Measurements from ENCODE around the gene DOCK4.

The DOCK4 gene

DNA sequence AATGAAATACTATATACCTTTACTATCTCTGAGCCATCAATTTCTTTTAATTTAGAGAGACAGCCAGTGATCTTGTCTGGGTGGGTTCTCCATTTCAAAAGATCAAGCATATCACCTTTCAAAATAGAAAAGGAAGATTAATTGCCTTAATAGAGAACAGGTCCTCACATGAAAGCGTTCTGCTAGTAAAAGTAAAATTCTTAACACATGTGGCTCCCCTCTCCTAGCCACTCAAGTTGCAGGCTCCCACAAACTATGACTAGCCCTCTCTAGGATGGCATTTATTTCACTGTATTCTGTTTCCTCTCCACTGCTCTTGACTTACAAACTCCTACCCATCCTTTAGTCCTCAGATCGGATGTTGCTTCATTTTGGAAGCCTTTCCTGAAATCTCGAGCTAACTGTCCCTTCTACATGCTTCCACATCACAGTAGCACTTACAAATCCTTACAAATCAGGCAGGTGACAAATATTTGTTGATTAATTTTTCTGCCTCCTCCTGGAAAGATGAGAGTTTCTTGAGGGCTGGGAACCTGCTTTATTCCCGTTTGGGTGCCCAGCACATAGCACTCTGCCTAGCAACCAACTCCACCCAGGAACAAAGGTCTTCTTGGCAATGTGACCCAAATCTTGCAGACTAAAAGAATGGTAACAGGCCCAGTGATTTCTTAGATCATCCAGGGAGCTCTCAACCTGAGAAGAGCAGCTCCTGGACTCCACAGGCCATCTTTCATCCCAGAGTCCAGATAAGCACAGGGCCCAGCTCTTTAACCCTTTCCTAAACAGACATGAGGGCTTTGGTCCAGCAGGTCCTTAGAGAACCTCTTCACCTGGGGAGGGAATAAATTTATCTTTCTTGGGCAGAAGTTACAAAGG lies 333.5 kb downstream of the DOCK4 start:
- H3K9ac ChIP-seq (ENCODE audit: low read depth, low read length, poor library complexity, severe bottlenecking), result no peak overlapping the region
- H3K36me3 ChIP-seq (ENCODE audit: insufficient read depth, low read length), result no peaks in the 10 kb centered on the region
- no peaks in the 10 kb centered on the region for H3K79me2 ChIP-seq (ENCODE audit: insufficient read depth, low read length)
- H3K9me2 ChIP-seq (replicated peaks; ENCODE audit: low read depth, low read length), result no peaks in the 10 kb centered on the region
- H3K4me2 ChIP-seq (ENCODE audit: low read depth, low read length, poor library complexity, severe bottlenecking), result no peak overlapping the region
- H3K4me1 ChIP-seq (ENCODE audit: insufficient read depth, low read length, poor library complexity, severe bottlenecking), result no peaks in the 10 kb centered on the region
- TF ChIP-seq EZH2phosphoT487 (IDR thresholded peaks at IDR 0.05; ENCODE audit: borderline replicate concordance) (no peak), CTCF (conservative IDR thresholded peaks at IDR 0.05; ENCODE audit: low read length) (no peak)
- H4K20me1 ChIP-seq (ENCODE audit: insufficient read depth, low read length, poor library complexity, severe bottlenecking), result no peaks in the 10 kb centered on the region
- H3F3A ChIP-seq (ENCODE audit: low read depth), result no peaks in the 10 kb centered on the region
- no peak overlapping the region for H3K4me3 ChIP-seq (ENCODE audit: low read length, poor library complexity, severe bottlenecking)
- no peaks in the 10 kb centered on the region for H3K9me3 ChIP-seq (ENCODE audit: insufficient read depth, low read depth, low read length)
- no peaks in the 10 kb centered on the region for H3K27me3 ChIP-seq (ENCODE audit: insufficient read depth, low read length, poor library complexity, severe bottlenecking)
- no peak overlapping the region for H2AFZ ChIP-seq (ENCODE audit: low read length)

DNA sequence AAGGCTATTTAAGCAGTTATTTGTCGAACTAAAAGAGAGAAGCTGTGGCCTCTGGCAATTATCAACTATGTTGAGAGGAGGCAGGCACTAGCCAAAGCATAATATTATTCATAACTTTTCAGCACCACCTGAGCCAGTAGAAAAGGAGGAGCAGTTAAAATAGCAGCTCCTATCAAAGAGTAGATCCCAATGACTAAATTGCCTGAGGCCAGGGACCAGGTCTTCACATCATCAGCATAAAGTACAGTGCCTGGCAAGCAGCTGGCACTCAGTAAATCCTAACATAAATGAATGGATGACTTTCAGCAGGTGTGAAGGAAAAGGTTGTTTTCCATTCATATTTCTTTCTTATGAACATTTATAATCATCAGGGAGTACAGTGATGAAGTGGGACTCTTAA lies 334.9 kb downstream of the DOCK4 start:
- Histone ChIP-seq H3K9ac (ENCODE audit: low read depth, low read length, poor library complexity, severe bottlenecking) (no peak overlapping the region), H4K20me1 (ENCODE audit: insufficient read depth, low read length, poor library complexity, severe bottlenecking) (no peaks in the 10 kb centered on the region), H3K4me2 (ENCODE audit: low read depth, low read length, poor library complexity, severe bottlenecking) (no peak overlapping the region), H3K27me3 (ENCODE audit: insufficient read depth, low read length, poor library complexity, severe bottlenecking) (no peaks in the 10 kb centered on the region), H3K9me3 (ENCODE audit: insufficient read depth, low read depth, low read length) (no peaks in the 10 kb centered on the region), H3F3A (ENCODE audit: low read depth) (no peaks in the 10 kb centered on the region), H3K79me2 (ENCODE audit: insufficient read depth, low read length) (no peaks in the 10 kb centered on the region), H3K4me1 (ENCODE audit: insufficient read depth, low read length, poor library complexity, severe bottlenecking) (no peaks in the 10 kb centered on the region), H3K36me3 (ENCODE audit: insufficient read depth, low read length) (no peaks in the 10 kb centered on the region), H2AFZ (ENCODE audit: low read length) (no peak overlapping the region), H3K4me3 (ENCODE audit: low read length, poor library complexity, severe bottlenecking) (no peak overlapping the region), H3K9me2 (replicated peaks; ENCODE audit: low read depth, low read length) (no peaks in the 10 kb centered on the region)
- TF ChIP-seq CTCF (conservative IDR thresholded peaks at IDR 0.05; ENCODE audit: low read length), result no peak
- no peak for TF ChIP-seq EZH2phosphoT487 (IDR thresholded peaks at IDR 0.05; ENCODE audit: borderline replicate concordance)

- Histone ChIP-seq H3K4me3 (ENCODE audit: low read length, poor library complexity, severe bottlenecking) (no peak overlapping the region), H2AFZ (ENCODE audit: low read length) (no peak overlapping the region), H3K9me3 (ENCODE audit: insufficient read depth, low read depth, low read length) (no peaks in the 10 kb centered on the region), H3K9me2 (replicated peaks; ENCODE audit: low read depth, low read length) (no peaks in the 10 kb centered on the region), H3K36me3 (ENCODE audit: insufficient read depth, low read length) (no peaks in the 10 kb centered on the region), H3K79me2 (ENCODE audit: insufficient read depth, low read length) (no peaks in the 10 kb centered on the region), H4K20me1 (ENCODE audit: insufficient read depth, low read length, poor library complexity, severe bottlenecking) (no peaks in the 10 kb centered on the region), H3K9ac (ENCODE audit: low read depth, low read length, poor library complexity, severe bottlenecking) (no peak overlapping the region), H3K4me1 (ENCODE audit: insufficient read depth, low read length, poor library complexity, severe bottlenecking) (no peaks in the 10 kb centered on the region), H3K27me3 (ENCODE audit: insufficient read depth, low read length, poor library complexity, severe bottlenecking) (no peaks in the 10 kb centered on the region), H3K4me2 (ENCODE audit: low read depth, low read length, poor library complexity, severe bottlenecking) (no peak overlapping the region), H3F3A (ENCODE audit: low read depth) (no peaks in the 10 kb centered on the region)
- TF ChIP-seq CTCF (conservative IDR thresholded peaks at IDR 0.05; ENCODE audit: low read length), result no peak
- no peak for TF ChIP-seq EZH2phosphoT487 (IDR thresholded peaks at IDR 0.05; ENCODE audit: borderline replicate concordance)
These were observed 336.9 kb downstream of the DOCK4 start for GRCh38 chr7:111869280-111869679.
